Measurements from ENCODE around the gene LAIR1. TPM values are rescaled to one million over a fixed set of nuclear protein-coding genes. Genes with fewer than 3 reads are reported as not detected.
"Not testable (repeated sequence)": the region's sequence is repeated elsewhere in the genome, so short reads cannot be mapped to it uniquely, and the experiment has no call there.

The LAIR1 gene
- total RNA-seq, 1 experiment from 2014 or later = 0.37 TPM

GRCh38 chr19:54376610-54377285 is 12.0 kb upstream of the LAIR1 start:
- Mint-ChIP-seq H3K4me3 (no peak overlapping the region), H3K27ac (no peak overlapping the region), H3K9me3 (peaks cover 12% of the 10 kb centered on the region), H3K27me3 (ENCODE audit: low read depth) (peaks cover 32% of the 10 kb centered on the region), H3K36me3 (no peaks in the 10 kb centered on the region), H3K4me1 (no peaks in the 10 kb centered on the region)
- ATAC-seq (no peak), DNase-seq (ENCODE audit: low spot score) (no peak)
- no peak for TF ChIP-seq MLX (CRISPR knock-in tag; IDR thresholded peaks at IDR 0.05)
- no peak for TF ChIP-seq SOX15 (CRISPR knock-in tag; IDR thresholded peaks at IDR 0.05)
- TF ChIP-seq SMAD3 (CRISPR knock-in tag; IDR thresholded peaks at IDR 0.05; ENCODE audit: borderline replicate concordance) = no peak
- no peak for TF ChIP-seq PRRX2 (CRISPR knock-in tag; IDR thresholded peaks at IDR 0.05)
- TF ChIP-seq ZNF671 (CRISPR knock-in tag; IDR thresholded peaks at IDR 0.05) = no peak
- TF ChIP-seq GABPB1 (CRISPR knock-in tag; IDR thresholded peaks at IDR 0.05) = no peak
- no peak for TF ChIP-seq JUN (CRISPR knock-in tag; IDR thresholded peaks at IDR 0.05)
- CTCF ChIA-PET = interaction anchor here (1.2 to 1.8 kb wide), 3 partner anchors 12 to 63 kb away, joined by 3 to 4 read pairs (median 4); no protein-coding TSS in a partner anchor
- POLR2A ChIA-PET = no interaction called here

- CTCF ChIA-PET = interaction anchor here (1.8 kb wide), 1 partner anchor 16 kb away, joined by 4 read pairs; no protein-coding TSS in a partner anchor
- not testable (repeated sequence) for H3K36me3 Mint-ChIP-seq
These were observed 10.6 kb upstream of the LAIR1 start for GRCh38 chr19:54375181-54375938.

GRCh38 chr19:54373781-54374631 is 9.3 kb upstream of the LAIR1 start:
- Mint-ChIP-seq H3K9me3 (0 out of 2 replicates have a peak, but pooled peaks cover 4% of the 10 kb centered on the region), H3K27me3 (ENCODE audit: low read depth) (peaks cover 25% of the 10 kb centered on the region), H3K4me3 (no peak overlapping the region), H3K4me1 (no peaks in the 10 kb centered on the region), H3K36me3 (no peaks in the 10 kb centered on the region), H3K27ac (no peak overlapping the region)
- ATAC-seq (no peak), DNase-seq (ENCODE audit: low spot score) (no peak)
- CTCF ChIA-PET = no interaction called here
- TF ChIP-seq GRHL2 (CRISPR knock-in tag; IDR thresholded peaks at IDR 0.05; ENCODE audit: insufficient replicate concordance, severe bottlenecking) (no peak), USF2 (CRISPR knock-in tag; IDR thresholded peaks at IDR 0.05) (no peak), HMGA2 (CRISPR knock-in tag; IDR thresholded peaks at IDR 0.05) (no peak), ZNF423 (CRISPR knock-in tag; IDR thresholded peaks at IDR 0.05) (no peak), ATF2 (CRISPR knock-in tag; IDR thresholded peaks at IDR 0.05; ENCODE audit: borderline replicate concordance, low read depth) (no peak), NR2C2 (CRISPR knock-in tag; IDR thresholded peaks at IDR 0.05) (no peak), ZNF232 (CRISPR knock-in tag; IDR thresholded peaks at IDR 0.05) (no peak), JAZF1 (CRISPR knock-in tag; IDR thresholded peaks at IDR 0.05) (no peak), ZMAT4 (CRISPR knock-in tag; IDR thresholded peaks at IDR 0.05) (no peak)
- POLR2A ChIA-PET = no interaction called here

More at GRCh38 chr19:54375181-54375938, 10.6 kb upstream of the LAIR1 start:
- H3K27ac Mint-ChIP-seq; POLR2A ChIA-PET; DNase-seq (ENCODE audit: low spot score); H3K9me3 Mint-ChIP-seq; H3K4me3 Mint-ChIP-seq; H3K4me1 Mint-ChIP-seq; ATAC-seq: not testable (repeated sequence)
- peaks cover 27% of the 10 kb centered on the region for H3K27me3 Mint-ChIP-seq (ENCODE audit: low read depth)

GRCh38 chr19:54371453-54371852 is 6.7 kb upstream of the LAIR1 start:
- POLR2A ChIA-PET; H3K27ac Mint-ChIP-seq; DNase-seq (ENCODE audit: low spot score); H3K9me3 Mint-ChIP-seq; H3K36me3 Mint-ChIP-seq; H3K4me1 Mint-ChIP-seq; H3K4me3 Mint-ChIP-seq; ATAC-seq: not testable (repeated sequence)
- peaks cover 21% of the 10 kb centered on the region for H3K27me3 Mint-ChIP-seq (ENCODE audit: low read depth)
- CTCF ChIA-PET = interaction anchor here (0.8 to 1.3 kb wide), 2 partner anchors 19 to 20 kb away, joined by 3 read pairs; no protein-coding TSS in a partner anchor

GRCh38 chr19:54370434-54370796 is 5.7 kb upstream of the LAIR1 start:
- H3K4me1 Mint-ChIP-seq; H3K9me3 Mint-ChIP-seq; H3K36me3 Mint-ChIP-seq; H3K27ac Mint-ChIP-seq; ATAC-seq; CTCF ChIA-PET; DNase-seq (ENCODE audit: low spot score); POLR2A ChIA-PET; H3K4me3 Mint-ChIP-seq: not testable (repeated sequence)
- H3K27me3 Mint-ChIP-seq (ENCODE audit: low read depth) = peaks cover 21% of the 10 kb centered on the region

- DNase-seq (ENCODE audit: low spot score); H3K9me3 Mint-ChIP-seq; H3K4me1 Mint-ChIP-seq; H3K4me3 Mint-ChIP-seq; CTCF ChIA-PET; ATAC-seq; H3K27ac Mint-ChIP-seq; H3K36me3 Mint-ChIP-seq; POLR2A ChIA-PET: not testable (repeated sequence)
- peaks cover 18% of the 10 kb centered on the region for H3K27me3 Mint-ChIP-seq (ENCODE audit: low read depth)
These were observed 5.1 kb upstream of the LAIR1 start for GRCh38 chr19:54369688-54370433.
